Germinal center (tissue), 1 donor: ENCODE results near the gene GAPT.

Experiments
- DNase-seq: peaks from one replicate; pipeline ENCODE4 v3.0.0; 2012; ENCODE audit warnings: mixed read lengths, low spot score

The GAPT gene

GRCh38 chr5:58491216-58491892 lies at the start of gene GAPT:
TSS of gene GAPT (plus strand) at chr5:58491435. CDS start at chr5:58494537, 3,102 bp downstream.
- peak; percentile 64 for DNase-seq

- DNase-seq = no peak
Measured at GRCh38 chr5:58444805-58445204, 46.4 kb upstream of the GAPT start.

GRCh38 chr5:58446024-58446423 lies 45.2 kb upstream of the GAPT start:
- no peak for DNase-seq

GRCh38 chr5:58447226-58447625 lies 44.0 kb upstream of the GAPT start:
- no peak for DNase-seq

GRCh38 chr5:58450018-58450417 lies 41.2 kb upstream of the GAPT start:
- DNase-seq = no peak

GRCh38 chr5:58450811-58451629 lies 40.2 kb upstream of the GAPT start:
- DNase-seq = no peak

GRCh38 chr5:58451732-58452565 lies 39.3 kb upstream of the GAPT start:
- DNase-seq = no peak

- no peak for DNase-seq
Measured at GRCh38 chr5:58452566-58453258, 38.5 kb upstream of the GAPT start.

- no peak for DNase-seq
Measured at GRCh38 chr5:58453306-58453705, 37.9 kb upstream of the GAPT start.

GRCh38 chr5:58454025-58454424 lies 37.2 kb upstream of the GAPT start:
- DNase-seq = no peak

- DNase-seq = no peak
Measured at GRCh38 chr5:58455066-58455465, 36.2 kb upstream of the GAPT start.

GRCh38 chr5:58455480-58455879 lies 35.8 kb upstream of the GAPT start:
- no peak for DNase-seq

GRCh38 chr5:58456026-58456425 lies 35.2 kb upstream of the GAPT start:
- no peak for DNase-seq

GRCh38 chr5:58456486-58456885 lies 34.7 kb upstream of the GAPT start:
- no peak for DNase-seq

GRCh38 chr5:58457050-58457449 lies 34.2 kb upstream of the GAPT start:
- DNase-seq = no peak

GRCh38 chr5:58458141-58458742 lies 33.0 kb upstream of the GAPT start:
- DNase-seq = no peak

GRCh38 chr5:58458743-58459145 lies 32.5 kb upstream of the GAPT start:
- no peak for DNase-seq

GRCh38 chr5:58459146-58460001 lies 31.9 kb upstream of the GAPT start:
- DNase-seq = no peak

- DNase-seq = peak; percentile 88
Measured at GRCh38 chr5:58460002-58460731, 31.1 kb upstream of the GAPT start, which contains the start of gene PLK2. TSS of gene PLK2 (minus strand) at chr5:58460086. CDS start at chr5:58459959, 127 bp downstream.
